Glutamatergic neuron (in vitro differentiated cells): ENCODE results near the gene TRDN. TPM values are rescaled to one million over a fixed set of nuclear protein-coding genes. Genes with fewer than 3 reads are reported as not detected.

Source experiments
- DNase-seq: peaks from one replicate; pipeline ENCODE4 v3.0.0; 2022
- H3K27ac Mint-ChIP-seq: one replicate; pipeline ENCODE4 v1.8.0; 2020; ENCODE audit warnings: mild to moderate bottlenecking, mixed read lengths, inconsistent platforms; ENCODE audit not compliant: unreplicated experiment
- H3K27me3 Mint-ChIP-seq: one replicate; pipeline ENCODE4 v1.8.0; 2020; ENCODE audit warnings: mild to moderate bottlenecking, moderate library complexity, mixed read lengths, inconsistent platforms; ENCODE audit not compliant: unreplicated experiment
- H3K36me3 Mint-ChIP-seq: one replicate; pipeline ENCODE4 v1.8.0; 2020; ENCODE audit warnings: mild to moderate bottlenecking, mixed read lengths, inconsistent platforms; ENCODE audit not compliant: unreplicated experiment
- H3K4me1 Mint-ChIP-seq: one replicate; pipeline ENCODE4 v1.8.0; 2020; ENCODE audit warnings: mild to moderate bottlenecking, low read depth, mixed read lengths, inconsistent platforms; ENCODE audit not compliant: unreplicated experiment
- H3K4me3 Mint-ChIP-seq: one replicate; pipeline ENCODE4 v1.8.0; 2020; ENCODE audit warnings: mild to moderate bottlenecking, mixed read lengths, inconsistent platforms; ENCODE audit not compliant: unreplicated experiment
- H3K9me3 Mint-ChIP-seq: one replicate; pipeline ENCODE4 v1.8.0; 2020; ENCODE audit warnings: mild to moderate bottlenecking, moderate library complexity, mixed read lengths, inconsistent platforms; ENCODE audit not compliant: unreplicated experiment
- total RNA-seq: library from RNA; stranded (reverse); fragmentation: NEBNext Ultra II Directional; extraction: Animal tissue kit (Norgen Biotek cat#: 25700); gene quantifications from one replicate; pipeline ENCODE4 v1.2.1, GENCODE V29; 2021; ENCODE audit not compliant: unreplicated experiment
- TF ChIP-seq, protein P1 (sequence below): fragments of 200-600 bp; sonication (generic); IDR thresholded peaks from one replicate; pipeline ENCODE4 v1.5.0; 2021; ENCODE audit not compliant: partially characterized antibody, unreplicated experiment

TRDN gene
- total RNA-seq, 1 donor from 2014 or later = not detected

DNA sequence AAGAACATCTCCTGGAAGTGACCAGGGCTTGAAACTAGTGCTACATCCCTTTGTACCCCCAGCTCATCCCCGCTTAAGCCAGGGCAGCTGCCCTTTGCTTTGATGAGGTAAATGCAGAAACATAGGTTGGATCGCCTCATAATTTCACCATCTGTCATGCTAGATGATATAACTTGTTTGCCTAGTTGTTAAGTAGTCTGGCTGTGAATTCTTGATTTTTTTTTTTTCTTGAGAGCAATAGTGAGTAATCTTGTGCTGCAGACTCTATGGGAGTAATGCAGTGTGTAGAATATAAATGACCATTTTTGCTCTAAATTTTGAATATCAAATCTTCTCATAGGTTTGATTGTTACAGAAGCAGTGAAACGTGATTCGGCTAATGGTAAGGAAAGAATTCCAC lies 4.1 kb downstream of the TRDN start:
- Mint-ChIP-seq H3K4me3 (no peak overlapping the region), H3K36me3 (no peaks in the 10 kb centered on the region), H3K4me1 (no peaks in the 10 kb centered on the region), H3K9me3 (no peaks in the 10 kb centered on the region), H3K27me3 (no peaks in the 10 kb centered on the region), H3K27ac (no peak overlapping the region)
- TF ChIP-seq, protein P1, sequence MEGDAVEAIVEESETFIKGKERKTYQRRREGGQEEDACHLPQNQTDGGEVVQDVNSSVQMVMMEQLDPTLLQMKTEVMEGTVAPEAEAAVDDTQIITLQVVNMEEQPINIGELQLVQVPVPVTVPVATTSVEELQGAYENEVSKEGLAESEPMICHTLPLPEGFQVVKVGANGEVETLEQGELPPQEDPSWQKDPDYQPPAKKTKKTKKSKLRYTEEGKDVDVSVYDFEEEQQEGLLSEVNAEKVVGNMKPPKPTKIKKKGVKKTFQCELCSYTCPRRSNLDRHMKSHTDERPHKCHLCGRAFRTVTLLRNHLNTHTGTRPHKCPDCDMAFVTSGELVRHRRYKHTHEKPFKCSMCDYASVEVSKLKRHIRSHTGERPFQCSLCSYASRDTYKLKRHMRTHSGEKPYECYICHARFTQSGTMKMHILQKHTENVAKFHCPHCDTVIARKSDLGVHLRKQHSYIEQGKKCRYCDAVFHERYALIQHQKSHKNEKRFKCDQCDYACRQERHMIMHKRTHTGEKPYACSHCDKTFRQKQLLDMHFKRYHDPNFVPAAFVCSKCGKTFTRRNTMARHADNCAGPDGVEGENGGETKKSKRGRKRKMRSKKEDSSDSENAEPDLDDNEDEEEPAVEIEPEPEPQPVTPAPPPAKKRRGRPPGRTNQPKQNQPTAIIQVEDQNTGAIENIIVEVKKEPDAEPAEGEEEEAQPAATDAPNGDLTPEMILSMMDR = no peak
- DNase-seq = no peak

DNA sequence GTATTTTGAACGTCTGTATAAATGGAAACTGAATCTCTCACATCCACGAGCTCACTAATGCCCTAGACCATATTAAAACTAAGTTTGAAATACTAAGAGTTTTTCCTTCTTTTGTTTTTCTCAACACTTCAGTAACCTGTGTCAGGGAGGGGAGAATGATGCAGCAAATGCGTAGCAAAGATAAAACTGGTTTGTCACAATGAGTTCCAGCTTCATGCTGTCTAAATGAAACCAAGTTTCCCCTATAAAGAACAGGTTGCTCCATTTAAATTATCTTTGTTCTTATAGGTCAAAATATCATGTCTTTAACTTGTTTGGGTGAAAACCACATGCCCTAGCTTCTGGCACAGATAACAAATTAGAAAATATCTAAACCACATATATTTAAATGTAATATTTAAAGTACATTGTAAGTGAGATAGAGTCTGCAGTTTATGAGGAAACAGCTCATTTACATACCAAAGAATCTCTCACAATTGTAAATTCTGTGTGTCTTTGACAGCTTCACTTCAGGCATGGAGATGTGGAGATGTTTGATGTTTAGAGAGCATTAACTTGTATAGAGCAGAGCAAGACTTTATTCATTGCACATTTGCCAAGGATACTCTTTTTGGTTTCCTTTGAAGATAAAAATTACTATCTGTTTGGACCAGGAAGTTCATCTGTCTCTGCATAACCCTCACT lies 7.3 kb downstream of the TRDN start:
- Mint-ChIP-seq H3K27ac (no peak overlapping the region), H3K4me3 (no peak overlapping the region), H3K4me1 (no peaks in the 10 kb centered on the region), H3K9me3 (no peaks in the 10 kb centered on the region), H3K36me3 (no peaks in the 10 kb centered on the region), H3K27me3 (no peaks in the 10 kb centered on the region)
- DNase-seq = no peak
- TF ChIP-seq, protein P1 = no peak

DNA sequence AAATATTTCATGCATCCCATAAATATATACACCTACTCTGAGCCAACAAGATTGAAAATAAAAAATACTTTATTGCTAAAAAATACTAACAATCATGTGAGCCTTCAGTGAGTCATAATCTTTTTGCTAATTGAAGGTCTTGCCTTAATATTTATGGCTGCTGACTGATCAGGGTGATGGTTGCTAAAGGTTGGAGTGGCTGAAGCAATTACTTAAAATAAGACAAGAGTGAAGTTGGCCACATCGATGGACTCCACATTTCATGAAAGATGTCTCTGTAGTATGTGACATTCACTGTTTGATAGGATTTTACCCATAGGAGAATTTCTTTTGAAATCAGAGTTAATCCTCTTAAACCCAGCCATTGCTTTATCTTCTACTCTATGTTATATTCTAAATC lies 11.1 kb downstream of the TRDN start:
- Mint-ChIP-seq H3K4me1 (no peaks in the 10 kb centered on the region), H3K27me3 (no peaks in the 10 kb centered on the region), H3K27ac (no peak overlapping the region), H3K4me3 (no peak overlapping the region), H3K36me3 (no peaks in the 10 kb centered on the region), H3K9me3 (peaks cover 1% of the 10 kb centered on the region)
- DNase-seq = no peak
- TF ChIP-seq, protein P1 = no peak

DNA sequence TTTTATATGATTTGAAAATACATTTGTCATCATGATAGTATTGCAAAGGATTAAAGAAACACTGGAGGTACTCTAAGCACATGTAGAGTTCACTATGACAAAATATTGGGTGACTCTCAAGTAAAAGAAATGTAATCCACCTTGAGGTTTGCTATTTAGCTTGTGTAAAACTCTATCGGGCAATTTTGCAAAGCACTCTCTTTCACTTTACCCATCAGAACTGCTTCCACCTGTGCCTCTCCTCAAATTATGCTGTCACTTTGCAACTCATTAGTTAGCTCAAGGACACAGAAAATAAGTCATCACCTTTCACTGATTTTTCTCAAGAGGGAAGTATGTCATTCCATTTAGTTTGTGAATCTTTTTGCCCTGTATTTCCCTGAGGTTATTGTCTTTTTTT lies 14.0 kb downstream of the TRDN start:
- no peak overlapping the region for H3K27ac Mint-ChIP-seq
- no peak for DNase-seq
- no peaks in the 10 kb centered on the region for H3K27me3 Mint-ChIP-seq
- H3K36me3 Mint-ChIP-seq = no peaks in the 10 kb centered on the region
- TF ChIP-seq, protein P1 = no peak
- no peaks in the 10 kb centered on the region for H3K4me1 Mint-ChIP-seq
- H3K9me3 Mint-ChIP-seq = peaks cover 1% of the 10 kb centered on the region
- H3K4me3 Mint-ChIP-seq = no peak overlapping the region

DNA sequence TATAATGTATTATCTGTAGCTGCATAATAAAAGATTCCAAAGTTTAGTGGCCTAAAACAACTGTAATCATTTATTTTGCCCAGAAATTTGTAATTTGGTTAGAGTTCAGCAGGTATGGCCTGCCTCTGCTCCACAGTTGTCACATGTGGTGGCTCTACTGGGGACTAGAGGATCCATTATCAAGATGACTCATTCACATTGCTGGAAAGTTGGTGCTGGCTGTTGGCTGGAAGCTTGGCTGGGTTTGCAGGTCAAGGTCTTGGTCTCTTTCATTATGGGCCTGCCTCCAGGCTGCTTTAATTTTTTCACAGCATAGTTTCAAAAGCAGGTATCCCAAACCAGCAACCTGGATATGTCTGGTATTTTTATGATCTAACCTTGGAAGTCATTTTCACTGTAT lies 17.6 kb downstream of the TRDN start:
- Mint-ChIP-seq H3K36me3 (no peaks in the 10 kb centered on the region), H3K27me3 (peaks cover 4% of the 10 kb centered on the region), H3K9me3 (peaks cover 1% of the 10 kb centered on the region), H3K4me3 (no peak overlapping the region), H3K4me1 (no peaks in the 10 kb centered on the region), H3K27ac (no peak overlapping the region)
- DNase-seq = no peak
- TF ChIP-seq, protein P1 = no peak
